ENCODE data around the gene DCLK1.

DNA sequence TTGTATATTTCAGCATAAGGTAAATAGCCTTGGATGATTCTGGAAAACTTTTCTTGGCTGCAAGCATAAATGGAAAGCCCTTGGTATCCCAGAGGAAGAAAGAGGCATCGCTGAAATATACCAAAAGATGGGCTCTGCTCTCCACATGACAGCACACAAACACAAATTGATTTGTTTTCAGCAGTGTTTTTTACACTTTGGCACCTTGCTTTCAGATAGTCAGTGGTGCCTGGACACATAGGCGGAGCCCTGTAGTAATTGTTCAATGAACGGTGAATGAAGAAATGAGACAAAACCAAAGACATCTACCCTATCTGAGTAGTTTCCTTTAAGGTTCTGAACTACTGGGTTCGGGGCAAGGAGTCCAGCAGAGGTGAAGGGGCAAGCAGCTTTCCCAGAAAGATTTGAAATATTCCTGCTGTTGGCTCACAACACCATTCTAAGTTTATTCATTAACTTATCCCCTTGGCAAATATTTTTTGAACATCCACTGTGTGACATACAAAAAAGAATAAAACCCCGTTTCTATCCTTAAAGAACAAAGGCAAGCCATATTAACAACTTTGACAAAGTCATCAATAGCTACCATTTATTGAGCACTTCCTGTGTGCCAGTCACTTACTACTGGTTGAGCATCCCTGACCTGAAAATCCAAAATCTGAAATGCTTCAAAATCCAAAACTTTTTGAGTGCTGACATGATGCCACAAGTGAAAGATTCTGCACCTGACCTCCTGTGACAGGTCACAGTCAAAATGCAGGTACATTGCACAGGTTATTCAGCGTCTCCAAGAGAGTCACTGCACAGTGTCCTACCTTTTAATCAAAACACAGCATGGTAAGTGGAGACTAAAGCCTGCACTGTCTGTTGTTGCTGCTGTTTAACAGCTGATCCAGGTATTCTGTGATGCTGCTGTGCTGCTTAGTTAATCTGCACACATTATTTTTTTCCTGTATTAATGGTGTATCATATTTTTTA is 238.1 kb downstream of the DCLK1 start:
- TF ChIP-seq, protein P1, sequence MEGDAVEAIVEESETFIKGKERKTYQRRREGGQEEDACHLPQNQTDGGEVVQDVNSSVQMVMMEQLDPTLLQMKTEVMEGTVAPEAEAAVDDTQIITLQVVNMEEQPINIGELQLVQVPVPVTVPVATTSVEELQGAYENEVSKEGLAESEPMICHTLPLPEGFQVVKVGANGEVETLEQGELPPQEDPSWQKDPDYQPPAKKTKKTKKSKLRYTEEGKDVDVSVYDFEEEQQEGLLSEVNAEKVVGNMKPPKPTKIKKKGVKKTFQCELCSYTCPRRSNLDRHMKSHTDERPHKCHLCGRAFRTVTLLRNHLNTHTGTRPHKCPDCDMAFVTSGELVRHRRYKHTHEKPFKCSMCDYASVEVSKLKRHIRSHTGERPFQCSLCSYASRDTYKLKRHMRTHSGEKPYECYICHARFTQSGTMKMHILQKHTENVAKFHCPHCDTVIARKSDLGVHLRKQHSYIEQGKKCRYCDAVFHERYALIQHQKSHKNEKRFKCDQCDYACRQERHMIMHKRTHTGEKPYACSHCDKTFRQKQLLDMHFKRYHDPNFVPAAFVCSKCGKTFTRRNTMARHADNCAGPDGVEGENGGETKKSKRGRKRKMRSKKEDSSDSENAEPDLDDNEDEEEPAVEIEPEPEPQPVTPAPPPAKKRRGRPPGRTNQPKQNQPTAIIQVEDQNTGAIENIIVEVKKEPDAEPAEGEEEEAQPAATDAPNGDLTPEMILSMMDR (IDR thresholded peaks at IDR 0.05) = no peak
- no peak for TF ChIP-seq POLR2A (IDR thresholded peaks at IDR 0.05)

All from lower leg skin (tissue), 3 donors.